Colonic mucosa (tissue), 4 donors: ENCODE results near the gene ZNF140. TPM values are rescaled to one million over a fixed set of nuclear protein-coding genes. Genes with fewer than 3 reads are reported as not detected.

Source experiments
- DNase-seq: peaks from one replicate; pipeline ENCODE4 v3.0.0-alpha.2; 2020
- H3K27ac ChIP-seq: fragments of 200-600 bp; one replicate; pipeline ENCODE4 v1.8.0; 2021
- H3K27me3 ChIP-seq: fragments of 200-600 bp; one replicate; pipeline ENCODE4 v1.8.0; 2021
- H3K36me3 ChIP-seq: fragments of 200-600 bp; one replicate; pipeline ENCODE4 v1.8.0; 2021
- H3K4me1 ChIP-seq: fragments of 200-600 bp; one replicate; pipeline ENCODE4 v1.8.0; 2021; ENCODE audit warnings: mild to moderate bottlenecking
- H3K4me3 ChIP-seq: fragments of 200-600 bp; one replicate; pipeline ENCODE4 v1.8.0; 2021
- H3K9ac ChIP-seq, 2 donors: one replicate each; pipeline ENCODE4 v1.7.0; 2013; ENCODE audit warnings: control low read depth in 2 of 2, low read depth in 2 of 2, low read length in 2 of 2
- H3K9me3 ChIP-seq: fragments of 200-600 bp; one replicate; pipeline ENCODE4 v1.8.0; 2021
- intact Hi-C: fragments of 100-400 bp; cut with DNase I; formaldehyde crosslinking; loops from one replicate; pipeline ENCODE4 v1.14.1; 2022
- total RNA-seq, 2 donors: library from RNA; stranded (reverse); fragmentation: NEBNext Ultra II Directional in 1 of 2; extraction: Animal tissue kit (Norgen Biotek cat#: 25700) in 1 of 2; gene quantifications; one replicate each; pipeline ENCODE4 v1.2.1, GENCODE V29; 2021
- TF ChIP-seq, protein P1 (sequence below): fragments of 200-600 bp; IDR thresholded peaks from one replicate; pipeline ENCODE4 v1.8.0; 2022; ENCODE audit warnings: antibody characterized with exemption, mild to moderate bottlenecking
- donor health status: healthy.
- donor health status: DM: no; HTN: no; CAD: no.
- donor health status: DM: no; HTN: no; CAD: no.

ZNF140 gene
- total RNA-seq: 10 to 100 TPM in 1 of 2 donors, 1 to 10 TPM in 1; 9.4 to 15.6 TPM

DNA sequence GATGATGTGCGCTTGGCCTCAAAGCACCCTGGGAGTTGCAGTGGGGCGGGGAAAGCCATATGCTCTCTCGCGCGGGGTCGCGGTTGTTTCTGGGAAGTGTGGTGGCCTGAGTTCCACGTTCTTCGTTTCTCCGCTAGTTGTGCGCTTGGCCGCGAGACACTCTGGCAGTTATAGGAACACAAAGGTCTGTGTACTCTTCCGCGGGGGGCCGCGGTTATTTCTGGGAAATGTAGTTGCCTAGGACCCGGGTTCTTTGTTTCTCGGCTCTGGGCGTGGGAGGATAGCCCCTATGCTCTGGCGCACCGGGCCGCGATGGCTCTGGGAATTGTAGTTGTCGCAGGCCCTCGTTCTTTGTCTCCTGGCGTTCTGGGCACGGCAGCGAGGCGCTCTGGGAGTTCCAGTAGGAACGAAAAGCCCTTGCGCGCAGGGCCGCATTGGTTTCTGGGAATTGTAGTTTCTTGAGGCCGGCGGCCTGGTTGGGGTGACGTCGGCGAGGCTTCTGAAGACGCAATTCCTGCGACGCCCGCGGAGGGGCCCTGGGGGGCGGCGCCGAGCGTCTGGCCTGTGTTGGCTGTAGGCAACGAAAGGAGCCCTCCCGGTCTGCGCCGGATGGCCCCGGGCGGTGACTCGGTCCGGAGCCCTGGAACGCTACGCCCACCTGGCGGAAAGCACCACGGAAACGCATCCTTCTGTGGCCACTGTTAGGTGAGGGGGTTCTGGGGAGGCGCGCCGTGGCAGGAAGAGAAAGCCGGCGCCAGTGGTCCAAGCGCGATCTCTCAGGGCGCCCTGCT, at the start of gene ZNF140:
ZNF140 (plus strand) TSS at position 556 of the 791 bp plus-strand sequence. CDS start 398 bp downstream, outside the sequence.
- intact Hi-C loops: loop anchor here (2.0 to 5.0 kb wide), 3 partner anchors 43 to 94 kb away; partner anchors contain the start of genes ZNF10, ZNF26, ZNF84 and ZNF891
- peak within 1 kb of the TSS; percentile 81 to 94 for H3K9ac ChIP-seq

DNA sequence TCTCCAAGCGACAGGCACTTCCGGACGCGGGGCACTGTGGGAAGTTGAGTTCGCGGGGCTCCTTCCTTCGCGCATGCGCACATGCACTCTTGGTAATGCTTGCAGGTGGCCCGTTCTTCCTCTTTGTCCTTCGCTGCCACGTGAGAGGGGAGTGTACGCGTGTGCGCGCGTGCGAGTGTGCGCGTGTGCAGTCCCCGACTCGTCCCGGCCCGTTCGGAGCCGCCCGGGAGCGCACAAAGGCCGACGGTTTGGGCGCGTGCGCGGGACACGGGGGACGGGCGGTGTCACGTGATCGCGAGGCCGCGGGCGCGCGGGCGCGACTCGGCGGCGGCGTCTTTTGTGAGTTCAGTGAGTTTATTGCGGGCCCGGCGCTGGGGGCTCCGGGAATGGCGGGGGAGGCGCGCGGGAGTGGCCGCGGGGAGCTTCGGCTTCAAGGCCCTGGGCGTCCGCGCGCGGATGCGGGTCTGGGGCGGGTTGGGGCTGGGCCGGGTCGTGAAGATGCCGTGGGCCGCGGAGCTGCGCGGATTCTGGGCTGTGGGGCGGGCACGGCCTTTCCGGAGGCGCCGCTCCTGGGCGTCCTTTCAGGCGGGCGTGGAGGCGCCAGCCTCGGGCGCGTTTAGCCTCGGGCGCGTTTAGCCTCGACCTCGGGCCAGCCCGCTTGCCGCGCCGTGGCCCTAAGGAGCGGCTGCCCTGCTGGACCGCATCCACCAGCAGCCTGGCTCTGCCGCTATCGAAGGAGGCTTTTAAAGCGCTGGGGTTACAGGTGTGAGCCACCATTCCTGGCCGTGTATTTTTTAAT, 43.3 kb upstream of the ZNF140 start, which contains the start of gene ZNF84:
ZNF84 (plus strand) TSS at position 303 of the 799 bp plus-strand sequence. CDS start 3,959 bp downstream, outside the sequence.
- H3K36me3 ChIP-seq: peaks cover 6% of the 10 kb centered on the region
- peak within 1 kb of the TSS; percentile 94 for H3K27ac ChIP-seq
- peak; percentile 98 for DNase-seq
- H3K9ac ChIP-seq: peak within 1 kb of the TSS; percentile 66 to 71
- TF ChIP-seq, protein P1, sequence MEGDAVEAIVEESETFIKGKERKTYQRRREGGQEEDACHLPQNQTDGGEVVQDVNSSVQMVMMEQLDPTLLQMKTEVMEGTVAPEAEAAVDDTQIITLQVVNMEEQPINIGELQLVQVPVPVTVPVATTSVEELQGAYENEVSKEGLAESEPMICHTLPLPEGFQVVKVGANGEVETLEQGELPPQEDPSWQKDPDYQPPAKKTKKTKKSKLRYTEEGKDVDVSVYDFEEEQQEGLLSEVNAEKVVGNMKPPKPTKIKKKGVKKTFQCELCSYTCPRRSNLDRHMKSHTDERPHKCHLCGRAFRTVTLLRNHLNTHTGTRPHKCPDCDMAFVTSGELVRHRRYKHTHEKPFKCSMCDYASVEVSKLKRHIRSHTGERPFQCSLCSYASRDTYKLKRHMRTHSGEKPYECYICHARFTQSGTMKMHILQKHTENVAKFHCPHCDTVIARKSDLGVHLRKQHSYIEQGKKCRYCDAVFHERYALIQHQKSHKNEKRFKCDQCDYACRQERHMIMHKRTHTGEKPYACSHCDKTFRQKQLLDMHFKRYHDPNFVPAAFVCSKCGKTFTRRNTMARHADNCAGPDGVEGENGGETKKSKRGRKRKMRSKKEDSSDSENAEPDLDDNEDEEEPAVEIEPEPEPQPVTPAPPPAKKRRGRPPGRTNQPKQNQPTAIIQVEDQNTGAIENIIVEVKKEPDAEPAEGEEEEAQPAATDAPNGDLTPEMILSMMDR: no peak
- H3K27me3 ChIP-seq: no peaks in the 10 kb centered on the region
- peaks cover 6% of the 10 kb centered on the region for H3K9me3 ChIP-seq
- peaks cover 9% of the 10 kb centered on the region for H3K4me1 ChIP-seq
- peak within 1 kb of the TSS; percentile 91 for H3K4me3 ChIP-seq
- intact Hi-C loops: loop anchor here (5.0 kb wide), 1 partner anchor 45 kb away; the partner anchor contains the start of gene ZNF140

More for the DNA sequence above, at the start of gene ZNF140:
- Histone ChIP-seq H3K4me1 (no peaks in the 10 kb centered on the region), H3K27ac (peak within 1 kb of the TSS; percentile 96), H3K4me3 (peak within 1 kb of the TSS; percentile 90), H3K27me3 (no peaks in the 10 kb centered on the region), H3K9me3 (peaks cover 7% of the 10 kb centered on the region), H3K36me3 (peaks cover 6% of the 10 kb centered on the region)
- DNase-seq: peak; percentile 96
- TF ChIP-seq, protein P1: peak; percentile 36

GRCh38 chr12:133038118-133038709, 42.5 kb upstream of the ZNF140 start:
- H3K36me3 ChIP-seq: peaks cover 6% of the 10 kb centered on the region
- peak overlapping the region; percentile 91 for H3K4me3 ChIP-seq
- no peaks in the 10 kb centered on the region for H3K27me3 ChIP-seq
- peaks cover 9% of the 10 kb centered on the region for H3K4me1 ChIP-seq
- TF ChIP-seq, protein P1: no peak
- H3K9ac ChIP-seq: peak overlapping the region in 1 of 2 donors; percentile 71
- peaks cover 12% of the 10 kb centered on the region for H3K9me3 ChIP-seq
- peak overlapping the region; percentile 94 for H3K27ac ChIP-seq
- intact Hi-C loops: loop anchor here (5.0 kb wide), 1 partner anchor 44 kb away; the partner anchor contains the start of gene ZNF140
- no peak for DNase-seq

DNA sequence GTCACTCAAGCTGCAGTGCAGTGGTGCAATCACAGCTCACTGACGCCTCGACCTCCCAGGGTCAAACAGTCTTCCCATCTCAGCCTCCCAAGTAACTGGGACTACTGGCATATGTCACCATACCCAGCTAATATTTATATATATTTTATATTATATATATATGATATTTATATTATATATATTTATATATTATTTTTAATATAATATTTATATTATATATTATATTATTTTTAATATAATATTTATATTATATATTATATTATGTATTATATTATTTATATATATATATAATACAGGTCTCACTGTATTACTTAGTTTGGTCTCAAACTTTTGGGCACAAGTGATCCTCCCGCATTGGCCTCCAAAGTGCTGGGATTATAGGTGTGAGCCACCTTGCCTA, 34.0 kb upstream of the ZNF140 start:
- H3K9me3 ChIP-seq: peaks cover 46% of the 10 kb centered on the region
- H3K9ac ChIP-seq: no peak overlapping the region
- DNase-seq: no peak
- TF ChIP-seq, protein P1: no peak
- H3K27ac ChIP-seq: no peak overlapping the region
- H3K27me3 ChIP-seq: no peaks in the 10 kb centered on the region
- peaks cover 35% of the 10 kb centered on the region for H3K36me3 ChIP-seq
- no peaks in the 10 kb centered on the region for H3K4me1 ChIP-seq
- intact Hi-C loops: no loop called here
- no peak overlapping the region for H3K4me3 ChIP-seq

DNA sequence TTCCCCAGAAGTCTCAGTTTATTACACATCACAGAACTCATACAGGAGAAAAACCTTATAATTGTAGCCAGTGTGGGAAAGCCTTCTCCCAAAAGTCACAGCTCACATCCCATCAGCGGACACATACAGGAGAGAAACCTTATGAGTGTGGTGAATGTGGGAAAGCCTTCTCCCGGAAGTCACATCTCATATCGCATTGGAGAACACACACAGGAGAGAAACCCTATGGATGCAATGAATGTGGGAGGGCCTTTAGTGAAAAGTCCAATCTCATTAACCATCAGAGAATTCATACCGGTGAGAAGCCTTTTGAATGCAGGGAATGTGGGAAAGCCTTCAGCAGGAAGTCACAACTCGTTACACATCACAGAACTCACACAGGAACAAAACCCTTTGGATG, 23.3 kb upstream of the ZNF140 start:
- Histone ChIP-seq H3K4me1 (no peaks in the 10 kb centered on the region), H3K36me3 (peaks cover 24% of the 10 kb centered on the region), H3K4me3 (no peak overlapping the region), H3K9ac (no peak overlapping the region), H3K27ac (no peak overlapping the region), H3K27me3 (no peaks in the 10 kb centered on the region), H3K9me3 (peaks cover 42% of the 10 kb centered on the region)
- DNase-seq: no peak
- intact Hi-C loops: no loop called here
- TF ChIP-seq, protein P1: no peak
